ENCODE measurements around the gene BCKDHB. TPM values are rescaled to one million over a fixed set of nuclear protein-coding genes. Genes with fewer than 3 reads are reported as not detected.
"Not testable (repeated sequence)": the region's sequence is repeated elsewhere in the genome, so short reads cannot be mapped to it uniquely, and the experiment has no call there.

BCKDHB gene
- polyA plus RNA-seq, 1 donor (not counting 4 experiments of a cell fraction or from before 2014, with no cell fraction given) = 20.9 TPM

DNA sequence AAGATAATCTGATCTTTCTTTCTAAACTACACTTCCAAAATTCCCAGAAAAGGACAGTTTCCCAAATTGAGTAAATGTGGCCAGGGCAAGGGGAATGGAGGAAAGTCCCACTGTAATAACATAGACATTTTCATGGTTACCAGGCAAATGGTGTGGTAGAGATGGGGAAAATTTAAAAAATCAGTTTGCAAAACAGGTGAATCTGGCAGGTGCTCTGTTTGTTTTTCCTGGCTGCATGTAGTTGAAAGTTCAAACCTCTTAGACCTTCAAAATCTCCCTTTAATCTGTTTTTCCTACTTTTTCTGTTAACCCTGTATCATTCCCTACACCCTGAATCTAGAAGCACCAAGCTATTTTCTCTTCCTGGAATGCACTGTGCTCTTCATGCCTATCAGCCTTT is 2.0 kb upstream of the BCKDHB start:
- dilution Hi-C loops (cut with MboI; ENCODE audit: extremely low pct_ligation_motif_present, low sequenced_read_pairs) = no loop called here
- H3K4me1 ChIP-seq (ENCODE audit: control insufficient read depth, extremely low read depth, insufficient read depth, low read length) = no peaks in the 10 kb centered on the region
- H3K9me3 ChIP-seq (ENCODE audit: control insufficient read depth, low read depth, low read length) = no peaks in the 10 kb centered on the region
- TF ChIP-seq, protein P1, sequence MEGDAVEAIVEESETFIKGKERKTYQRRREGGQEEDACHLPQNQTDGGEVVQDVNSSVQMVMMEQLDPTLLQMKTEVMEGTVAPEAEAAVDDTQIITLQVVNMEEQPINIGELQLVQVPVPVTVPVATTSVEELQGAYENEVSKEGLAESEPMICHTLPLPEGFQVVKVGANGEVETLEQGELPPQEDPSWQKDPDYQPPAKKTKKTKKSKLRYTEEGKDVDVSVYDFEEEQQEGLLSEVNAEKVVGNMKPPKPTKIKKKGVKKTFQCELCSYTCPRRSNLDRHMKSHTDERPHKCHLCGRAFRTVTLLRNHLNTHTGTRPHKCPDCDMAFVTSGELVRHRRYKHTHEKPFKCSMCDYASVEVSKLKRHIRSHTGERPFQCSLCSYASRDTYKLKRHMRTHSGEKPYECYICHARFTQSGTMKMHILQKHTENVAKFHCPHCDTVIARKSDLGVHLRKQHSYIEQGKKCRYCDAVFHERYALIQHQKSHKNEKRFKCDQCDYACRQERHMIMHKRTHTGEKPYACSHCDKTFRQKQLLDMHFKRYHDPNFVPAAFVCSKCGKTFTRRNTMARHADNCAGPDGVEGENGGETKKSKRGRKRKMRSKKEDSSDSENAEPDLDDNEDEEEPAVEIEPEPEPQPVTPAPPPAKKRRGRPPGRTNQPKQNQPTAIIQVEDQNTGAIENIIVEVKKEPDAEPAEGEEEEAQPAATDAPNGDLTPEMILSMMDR (optimal IDR thresholded peaks at IDR 0.05 in 1 of 3, IDR thresholded peaks at IDR 0.05 in 1 of 3, conservative IDR thresholded peaks at IDR 0.05 in 1 of 3; ENCODE audit: extremely low read depth in 1 of 3, insufficient read depth in 2 of 3, low read length in 3 of 3) = no peak
- TF ChIP-seq EZH2 (IDR thresholded peaks at IDR 0.05; ENCODE audit: low read length) = no peak
- no peaks in the 10 kb centered on the region for H3K9me1 ChIP-seq (ENCODE audit: control insufficient read depth, extremely low read depth, insufficient read depth, low read length)
- H3K36me3 ChIP-seq (ENCODE audit: control insufficient read depth in 2 of 2, extremely low read depth in 1 of 2, insufficient read depth in 2 of 2, low read length in 2 of 2) = no peaks in the 10 kb centered on the region
- H3K27me3 ChIP-seq (ENCODE audit: control insufficient read depth, extremely low read depth, insufficient read depth, low read length) = no peaks in the 10 kb centered on the region
- DNase-seq (ENCODE audit: low read depth, low spot score) (no peak), FAIRE-seq (no peak)
- H3K27ac ChIP-seq (ENCODE audit: control insufficient read depth, insufficient read depth, low read length) = no peak overlapping the region
- H2AFZ ChIP-seq (ENCODE audit: control insufficient read depth, low read length) = no peak overlapping the region
- no peak overlapping the region for H3K4me2 ChIP-seq (ENCODE audit: control insufficient read depth, extremely low read depth, insufficient read depth, low read depth, low read length)
- no peaks in the 10 kb centered on the region for H4K20me1 ChIP-seq (ENCODE audit: control insufficient read depth, extremely low read depth, insufficient read depth, low read length)
- H3K79me2 ChIP-seq (ENCODE audit: control insufficient read depth, insufficient read depth, low read length) = no peaks in the 10 kb centered on the region
- H3K9ac ChIP-seq (ENCODE audit: control insufficient read depth, extremely low read depth, insufficient read depth, low read length) = no peak overlapping the region
- H3K4me3 ChIP-seq (ENCODE audit: control insufficient read depth in 2 of 3, extremely low read depth in 1 of 3, insufficient read depth in 2 of 3, low read depth in 1 of 3, low read length in 3 of 3) = no peak overlapping the region

DNA sequence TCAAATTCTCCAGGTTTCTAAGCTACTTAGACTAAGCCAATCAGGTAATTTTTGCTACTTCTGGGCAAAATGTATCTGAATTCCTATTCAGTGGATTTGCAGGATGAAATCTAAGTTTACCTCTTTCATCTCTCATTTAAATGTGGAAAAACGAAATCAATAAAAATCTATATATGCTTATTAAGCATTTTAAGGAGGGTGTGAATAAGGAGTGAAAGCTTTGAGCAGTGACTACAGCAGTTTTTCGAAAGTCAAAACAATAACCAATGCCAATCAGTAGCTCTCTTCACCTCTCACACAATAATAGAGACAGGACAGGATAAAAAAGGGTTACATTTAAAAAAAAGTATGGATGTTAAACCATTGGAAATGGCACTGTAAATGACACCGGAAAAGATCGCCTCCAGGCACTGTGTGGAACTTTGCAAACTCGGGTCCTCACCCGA is 476 bp upstream of the BCKDHB start:
- Histone ChIP-seq H3K4me1 (ENCODE audit: control insufficient read depth, extremely low read depth, insufficient read depth, low read length) (no peaks in the 10 kb centered on the region), H2AFZ (ENCODE audit: control insufficient read depth, low read length) (peak overlapping the region; percentile 56), H3K9me3 (ENCODE audit: control insufficient read depth, low read depth, low read length) (no peaks in the 10 kb centered on the region), H3K36me3 (ENCODE audit: control insufficient read depth in 2 of 2, extremely low read depth in 1 of 2, insufficient read depth in 2 of 2, low read length in 2 of 2) (no peaks in the 10 kb centered on the region), H4K20me1 (ENCODE audit: control insufficient read depth, extremely low read depth, insufficient read depth, low read length) (no peaks in the 10 kb centered on the region), H3K9me1 (ENCODE audit: control insufficient read depth, extremely low read depth, insufficient read depth, low read length) (no peaks in the 10 kb centered on the region), H3K4me2 (ENCODE audit: control insufficient read depth, extremely low read depth, insufficient read depth, low read depth, low read length) (peak overlapping the region; percentile 77), H3K27ac (ENCODE audit: control insufficient read depth, insufficient read depth, low read length) (no peak overlapping the region), H3K79me2 (ENCODE audit: control insufficient read depth, insufficient read depth, low read length) (no peaks in the 10 kb centered on the region), H3K4me3 (ENCODE audit: control insufficient read depth in 2 of 3, extremely low read depth in 1 of 3, insufficient read depth in 2 of 3, low read depth in 1 of 3, low read length in 3 of 3) (peak overlapping the region; percentile 60 to 90 (median 62)), H3K27me3 (ENCODE audit: control insufficient read depth, extremely low read depth, insufficient read depth, low read length) (no peaks in the 10 kb centered on the region), H3K9ac (ENCODE audit: control insufficient read depth, extremely low read depth, insufficient read depth, low read length) (peak overlapping the region; percentile 17)
- no peak for DNase-seq (ENCODE audit: low read depth, low spot score)
- FAIRE-seq = no peak
- dilution Hi-C loops (cut with MboI; ENCODE audit: extremely low pct_ligation_motif_present, low sequenced_read_pairs) = no loop called here
- TF ChIP-seq EZH2 (IDR thresholded peaks at IDR 0.05; ENCODE audit: low read length) = no peak
- TF ChIP-seq, protein P1 (optimal IDR thresholded peaks at IDR 0.05 in 1 of 3, IDR thresholded peaks at IDR 0.05 in 1 of 3, conservative IDR thresholded peaks at IDR 0.05 in 1 of 3; ENCODE audit: extremely low read depth in 1 of 3, insufficient read depth in 2 of 3, low read length in 3 of 3) = no peak

- H3K79me2 ChIP-seq (ENCODE audit: control insufficient read depth, insufficient read depth, low read length); H3K4me3 ChIP-seq (ENCODE audit: control insufficient read depth in 2 of 3, extremely low read depth in 1 of 3, insufficient read depth in 2 of 3, low read depth in 1 of 3, low read length in 3 of 3); H3K4me1 ChIP-seq (ENCODE audit: control insufficient read depth, extremely low read depth, insufficient read depth, low read length); H2AFZ ChIP-seq (ENCODE audit: control insufficient read depth, low read length); H3K36me3 ChIP-seq (ENCODE audit: control insufficient read depth in 2 of 2, extremely low read depth in 1 of 2, insufficient read depth in 2 of 2, low read length in 2 of 2); H3K9me3 ChIP-seq (ENCODE audit: control insufficient read depth, low read depth, low read length); FAIRE-seq; H3K9ac ChIP-seq (ENCODE audit: control insufficient read depth, extremely low read depth, insufficient read depth, low read length); H3K27ac ChIP-seq (ENCODE audit: control insufficient read depth, insufficient read depth, low read length); dilution Hi-C loops (cut with MboI; ENCODE audit: extremely low pct_ligation_motif_present, low sequenced_read_pairs); DNase-seq (ENCODE audit: low read depth, low spot score); H3K27me3 ChIP-seq (ENCODE audit: control insufficient read depth, extremely low read depth, insufficient read depth, low read length); H4K20me1 ChIP-seq (ENCODE audit: control insufficient read depth, extremely low read depth, insufficient read depth, low read length); H3K4me2 ChIP-seq (ENCODE audit: control insufficient read depth, extremely low read depth, insufficient read depth, low read depth, low read length); H3K9me1 ChIP-seq (ENCODE audit: control insufficient read depth, extremely low read depth, insufficient read depth, low read length): not testable (repeated sequence)
These were observed 16.1 kb downstream of the BCKDHB start for GRCh38 chr6:80122576-80122975.
